HG02981 (cell line): Measurements from ENCODE around the gene VAC14.
A peak's percentile ranks its signal among the peaks of the same experiment; 100 is the strongest.

ENCODE experiments used
- ATAC-seq: cut with Tn5 transposase; IDR thresholded peaks from one replicate; pipeline ENCODE4 v1.9.1; 2021; ENCODE audit warnings: mild to moderate bottlenecking, moderate library complexity; ENCODE audit not compliant: unreplicated experiment

Gene VAC14

DNA sequence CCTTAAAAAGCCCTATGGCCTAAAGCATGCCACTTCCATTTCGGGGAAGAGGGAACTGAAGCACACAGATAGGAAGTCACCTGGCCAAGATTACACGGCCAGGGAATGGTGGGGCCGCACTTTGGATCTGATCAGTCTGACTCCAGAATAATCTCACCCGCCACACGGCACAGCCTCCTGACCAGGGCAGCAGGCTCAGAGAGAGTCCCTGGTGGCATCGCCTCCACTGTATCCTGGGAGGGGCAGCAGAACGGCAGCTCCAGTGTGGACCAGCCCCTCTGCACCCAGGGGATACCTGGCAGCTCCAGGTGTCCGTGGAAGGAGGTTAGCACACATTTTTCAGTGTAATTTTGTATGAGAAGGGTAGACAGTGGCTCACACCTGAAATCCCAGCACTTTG, 35.5 kb downstream of the VAC14 start:
- ATAC-seq = no peak

DNA sequence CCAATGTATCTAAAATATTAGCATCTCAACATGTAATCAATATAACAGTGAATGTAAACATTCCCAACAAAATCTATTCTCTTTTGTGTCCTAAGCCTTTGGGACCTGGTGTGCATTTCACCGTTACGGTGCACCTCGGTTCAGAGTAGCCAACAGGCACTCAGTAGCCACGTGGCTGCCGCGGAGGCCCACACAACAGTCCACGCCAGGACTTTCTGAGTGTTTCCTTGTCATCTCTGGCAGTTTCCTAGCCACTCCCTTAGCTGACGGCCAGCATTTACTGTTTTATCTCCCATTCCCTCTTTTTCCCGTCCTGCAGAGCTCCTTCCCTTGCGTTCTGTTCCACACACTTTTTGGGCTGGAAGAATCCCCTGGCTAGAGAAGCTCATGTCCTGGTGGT, 36.3 kb downstream of the VAC14 start:
- no peak for ATAC-seq

DNA sequence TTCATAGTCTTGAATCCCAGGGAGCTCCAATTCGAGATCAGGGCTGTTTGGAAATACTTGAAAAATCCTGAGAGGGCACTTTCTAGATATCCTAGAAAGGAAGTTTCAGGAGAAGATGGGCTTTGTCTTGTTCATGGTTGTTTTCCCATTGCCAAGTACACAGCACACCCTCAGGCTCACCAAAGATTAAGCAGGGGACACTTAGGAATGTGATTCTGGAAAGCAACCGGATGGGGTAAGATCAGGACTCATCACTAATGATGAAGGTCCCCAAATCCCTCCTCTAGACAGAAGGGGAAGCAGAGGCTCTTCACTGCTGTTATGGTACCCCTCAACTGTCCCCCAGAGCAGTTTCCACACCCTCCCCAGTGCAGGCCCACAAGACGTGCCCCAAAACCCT, 40.7 kb downstream of the VAC14 start:
- ATAC-seq = no peak

DNA sequence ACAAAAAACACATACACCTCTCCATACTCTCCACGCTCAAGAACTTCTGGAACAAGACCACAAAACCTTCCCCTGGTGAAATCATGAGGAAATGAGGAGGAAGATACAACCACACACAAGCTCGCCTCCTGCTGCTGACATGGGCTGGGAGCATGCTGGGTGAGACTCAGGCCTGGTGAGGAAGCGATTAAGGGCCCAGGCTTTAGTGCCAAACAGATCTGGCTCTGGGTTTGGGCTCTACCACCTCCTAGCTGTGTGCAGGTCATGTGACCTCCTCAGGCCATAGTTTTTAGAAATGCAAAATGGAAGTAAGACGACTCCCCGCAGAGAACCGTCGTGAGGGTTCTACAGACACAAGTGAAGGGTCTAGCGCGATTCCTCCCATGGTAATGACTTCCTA, 41.3 kb downstream of the VAC14 start:
- ATAC-seq = no peak

DNA sequence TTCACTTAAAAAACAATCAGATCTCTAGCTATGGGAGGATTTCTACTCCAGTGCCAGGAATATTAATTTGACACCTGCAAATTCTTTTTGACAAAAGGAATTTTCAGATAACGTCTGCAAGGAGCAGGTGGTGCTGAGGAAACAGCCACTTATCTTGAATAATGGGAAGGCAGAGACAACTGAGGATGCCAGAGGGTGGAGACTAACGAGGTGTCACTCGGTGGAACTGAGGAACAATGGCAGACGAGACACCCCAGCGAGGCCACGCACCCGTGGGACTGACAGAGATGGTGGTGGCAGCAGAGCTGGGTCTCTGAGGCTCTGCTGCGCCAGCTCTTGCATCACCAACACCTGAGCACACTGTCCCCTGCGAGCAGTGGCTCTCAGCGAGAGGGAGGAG, 42.2 kb downstream of the VAC14 start:
- ATAC-seq = no peak

DNA sequence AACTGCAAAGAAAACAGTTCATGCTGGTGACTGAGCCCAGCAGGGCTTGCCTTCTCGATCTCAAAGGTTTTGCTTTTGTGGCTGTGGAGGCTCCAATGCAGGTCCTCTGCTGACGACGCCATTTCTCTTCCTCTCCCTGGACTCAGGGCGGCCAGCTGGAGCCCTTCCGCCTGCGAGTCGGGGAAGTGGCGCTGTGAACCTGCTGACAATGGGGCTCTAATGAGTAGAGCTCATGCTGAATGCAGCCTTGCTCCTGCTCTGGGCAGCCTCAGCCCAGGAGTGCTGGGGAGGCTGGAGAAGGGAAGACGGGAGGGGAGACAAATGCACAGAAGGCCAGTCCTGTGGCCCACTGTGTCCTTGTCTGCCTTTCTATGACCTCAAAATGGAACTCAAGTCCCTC, 43.8 kb downstream of the VAC14 start:
- no peak for ATAC-seq

DNA sequence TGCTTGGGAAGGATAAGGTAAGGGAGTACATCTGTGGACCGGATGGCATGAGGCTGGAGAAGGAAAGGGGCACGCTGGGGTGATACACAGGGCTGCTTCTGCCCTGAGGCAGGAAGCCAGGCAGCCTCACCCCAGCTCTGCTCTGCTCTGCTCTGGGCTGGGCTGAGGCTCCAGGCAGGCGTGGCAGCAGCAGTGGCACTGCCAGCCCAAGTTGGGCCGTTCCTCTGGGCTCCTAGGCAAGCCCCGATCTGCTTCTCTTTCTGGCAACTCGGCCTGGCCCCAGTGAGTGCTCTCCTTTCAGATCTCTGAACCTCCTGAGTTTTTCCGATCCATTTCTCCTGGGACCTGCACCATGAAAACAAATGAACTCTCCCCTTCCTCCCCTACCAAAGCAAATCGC, 44.9 kb downstream of the VAC14 start:
- ATAC-seq = no peak

DNA sequence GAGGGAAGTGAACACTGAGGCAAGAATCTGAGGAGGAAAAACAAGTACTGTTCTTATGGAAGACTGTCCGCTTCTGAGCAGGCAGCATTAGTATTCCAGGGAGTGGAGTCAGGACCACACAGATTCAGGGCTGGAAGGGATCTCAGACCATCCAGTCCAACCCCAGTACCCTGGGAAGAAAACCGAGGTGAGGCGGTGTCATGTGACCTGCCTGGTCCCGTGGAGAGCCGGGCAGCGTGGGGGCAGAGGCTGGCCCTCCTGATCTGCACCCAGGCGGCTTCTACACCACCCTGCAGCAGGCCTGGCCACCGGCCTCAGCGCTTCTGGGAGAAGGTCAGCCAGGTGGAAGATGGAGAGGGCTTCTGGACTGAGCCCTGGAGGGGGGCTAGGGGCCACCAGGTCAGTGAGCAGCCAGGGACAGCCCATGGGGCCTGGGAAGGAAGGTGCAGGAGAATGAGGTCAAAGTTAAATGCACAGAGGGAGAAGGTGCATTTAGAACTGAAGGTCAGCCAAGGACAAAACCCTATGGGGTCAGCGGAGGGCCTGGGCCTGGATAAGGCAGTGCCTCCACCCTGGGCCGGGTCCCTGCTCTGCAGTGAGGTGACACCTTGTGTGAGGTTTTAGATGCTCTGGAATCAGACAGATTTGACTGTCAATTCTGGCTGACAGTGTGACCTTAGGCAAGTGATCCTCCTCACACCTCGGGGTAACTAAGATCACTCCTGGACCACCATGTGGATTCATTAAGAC, 45.9 kb downstream of the VAC14 start:
- ATAC-seq = no peak

DNA sequence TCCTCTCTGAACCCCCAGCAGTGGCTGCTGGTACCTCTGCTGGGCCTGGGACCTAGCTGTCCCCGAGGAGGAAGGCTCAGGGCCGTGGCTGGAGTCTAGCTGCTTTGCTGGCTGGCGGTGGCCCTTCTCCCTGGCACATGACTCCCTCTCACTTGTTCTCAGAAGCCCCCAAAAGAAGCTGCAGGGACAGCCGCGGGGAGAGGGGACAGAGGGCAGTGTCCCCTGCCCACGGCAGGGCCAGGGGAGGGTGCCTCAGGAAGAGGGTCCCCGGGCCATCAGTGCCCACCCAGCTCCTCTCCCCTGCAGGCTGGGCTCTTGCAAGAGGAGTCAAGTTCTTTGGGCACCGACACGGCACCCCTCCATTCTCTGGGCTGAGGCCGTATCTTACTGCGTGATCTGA, 46.6 kb downstream of the VAC14 start:
- ATAC-seq = no peak

DNA sequence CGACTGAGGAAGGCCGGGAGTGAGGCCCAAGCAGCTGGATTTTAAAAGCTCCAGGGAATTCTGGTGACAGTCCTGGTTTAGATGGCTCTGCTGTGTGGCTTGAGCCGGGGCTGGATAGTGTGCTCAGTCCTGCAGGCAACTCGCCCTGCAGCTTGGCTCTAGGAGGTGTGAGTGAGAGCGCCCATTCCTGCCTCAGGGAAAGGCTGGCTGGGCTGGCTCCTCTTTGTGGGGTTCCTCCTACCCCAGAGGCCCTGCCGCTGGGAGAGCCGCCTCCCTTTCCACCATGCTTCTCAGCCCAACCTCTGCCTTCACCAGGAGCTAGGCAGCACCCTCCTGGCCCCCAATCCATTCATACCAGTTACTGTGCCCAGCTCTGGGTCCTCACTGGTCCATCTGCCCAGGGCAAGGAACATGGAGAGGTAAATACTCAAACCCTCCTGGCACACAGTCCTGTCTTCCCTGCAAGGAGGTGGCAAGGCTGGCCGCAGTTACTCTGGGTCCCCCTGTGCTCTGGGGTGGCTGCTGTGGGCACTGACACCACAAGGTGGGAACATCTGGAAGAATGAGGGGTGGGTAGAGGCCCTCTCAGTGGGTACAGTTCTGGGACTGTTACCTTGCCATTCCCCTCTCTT, 47.1 kb downstream of the VAC14 start:
- no peak for ATAC-seq

DNA sequence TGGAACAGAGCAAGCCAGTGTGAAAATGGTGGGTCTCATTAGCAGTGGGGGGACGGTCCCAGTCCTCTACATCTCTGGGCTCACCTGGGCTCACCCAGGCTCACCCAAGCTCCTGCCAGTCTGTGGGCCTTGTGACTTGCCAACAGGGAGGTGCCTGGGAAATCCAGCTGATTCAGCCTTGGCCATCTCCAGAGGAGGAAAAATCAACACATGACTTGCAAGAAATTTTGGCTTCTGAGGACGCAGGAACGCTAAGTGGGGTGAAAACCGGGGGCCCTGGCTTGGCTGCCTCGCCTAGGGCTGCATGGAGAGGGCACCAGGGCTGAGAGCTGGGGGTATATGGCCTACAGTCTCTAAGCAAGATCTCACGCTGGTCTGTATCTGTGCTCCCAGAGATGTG, 47.7 kb downstream of the VAC14 start:
- ATAC-seq = no peak

DNA sequence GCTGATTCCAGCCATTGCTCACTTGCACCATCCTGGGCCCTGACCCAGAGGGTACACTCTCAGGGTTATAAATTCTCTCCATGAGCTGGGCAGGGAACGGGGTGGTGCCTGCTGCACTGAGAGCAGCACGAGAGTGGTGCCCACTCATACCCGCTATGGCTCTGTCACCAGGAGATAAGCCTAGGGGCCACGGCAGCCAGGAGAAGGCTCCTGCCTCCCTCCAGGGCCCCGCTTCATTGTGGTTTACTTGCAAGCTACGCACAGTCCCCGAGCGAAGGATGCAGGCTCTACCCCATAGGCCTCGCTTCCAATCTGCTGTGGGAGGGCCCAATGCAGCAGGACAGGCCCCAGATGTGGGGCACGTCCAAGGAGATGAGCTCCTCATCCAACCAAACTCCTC, 48.5 kb downstream of the VAC14 start:
- ATAC-seq = no peak

DNA sequence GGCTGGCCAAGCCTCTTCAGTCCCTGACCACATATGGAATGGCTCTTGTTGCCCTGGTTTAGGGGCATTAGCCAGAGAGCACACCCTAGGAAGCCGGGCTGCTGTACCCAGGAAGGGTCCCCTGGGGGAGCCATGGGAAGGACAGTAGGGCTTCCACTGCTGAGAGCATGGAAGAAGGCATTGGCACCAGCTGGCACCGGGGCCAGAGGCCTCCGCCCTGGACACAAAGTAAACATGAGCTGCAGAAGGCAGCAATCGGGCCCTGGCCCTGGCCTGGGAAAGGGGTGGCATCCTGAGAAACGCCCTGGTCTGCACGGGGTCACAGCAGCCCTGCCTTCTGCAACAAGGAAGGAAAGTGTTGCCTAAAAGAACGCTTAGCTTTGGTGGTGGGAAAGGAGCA, 49.4 kb downstream of the VAC14 start:
- no peak for ATAC-seq

DNA sequence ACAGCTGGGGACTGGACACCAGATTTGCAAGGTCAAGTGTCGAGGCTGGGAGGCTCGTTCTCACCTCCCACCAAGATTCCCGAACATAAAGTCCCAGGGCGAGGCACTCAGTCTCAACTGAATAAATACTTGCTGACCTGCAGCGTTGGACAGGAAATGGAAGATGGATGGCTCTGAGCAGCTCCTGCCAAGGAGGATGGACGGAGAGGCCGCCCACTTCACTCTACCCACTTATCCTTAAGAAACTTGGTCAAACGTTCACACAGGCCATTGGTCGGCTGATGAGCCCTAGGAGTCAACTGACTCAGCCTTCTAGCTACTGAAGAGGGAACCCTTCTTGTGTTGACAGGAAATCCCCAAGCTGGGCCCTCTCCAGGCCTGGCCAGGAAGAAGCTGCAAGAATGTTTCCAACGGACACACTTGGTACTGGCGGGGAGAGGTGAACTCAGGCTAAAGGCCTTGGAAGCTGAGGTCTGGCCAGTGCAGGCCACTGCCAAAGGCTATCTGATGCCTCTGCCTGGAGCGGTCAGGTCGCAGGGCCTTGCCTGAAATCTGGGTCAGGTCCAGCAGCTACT, 50.0 kb downstream of the VAC14 start:
- no peak for ATAC-seq

DNA sequence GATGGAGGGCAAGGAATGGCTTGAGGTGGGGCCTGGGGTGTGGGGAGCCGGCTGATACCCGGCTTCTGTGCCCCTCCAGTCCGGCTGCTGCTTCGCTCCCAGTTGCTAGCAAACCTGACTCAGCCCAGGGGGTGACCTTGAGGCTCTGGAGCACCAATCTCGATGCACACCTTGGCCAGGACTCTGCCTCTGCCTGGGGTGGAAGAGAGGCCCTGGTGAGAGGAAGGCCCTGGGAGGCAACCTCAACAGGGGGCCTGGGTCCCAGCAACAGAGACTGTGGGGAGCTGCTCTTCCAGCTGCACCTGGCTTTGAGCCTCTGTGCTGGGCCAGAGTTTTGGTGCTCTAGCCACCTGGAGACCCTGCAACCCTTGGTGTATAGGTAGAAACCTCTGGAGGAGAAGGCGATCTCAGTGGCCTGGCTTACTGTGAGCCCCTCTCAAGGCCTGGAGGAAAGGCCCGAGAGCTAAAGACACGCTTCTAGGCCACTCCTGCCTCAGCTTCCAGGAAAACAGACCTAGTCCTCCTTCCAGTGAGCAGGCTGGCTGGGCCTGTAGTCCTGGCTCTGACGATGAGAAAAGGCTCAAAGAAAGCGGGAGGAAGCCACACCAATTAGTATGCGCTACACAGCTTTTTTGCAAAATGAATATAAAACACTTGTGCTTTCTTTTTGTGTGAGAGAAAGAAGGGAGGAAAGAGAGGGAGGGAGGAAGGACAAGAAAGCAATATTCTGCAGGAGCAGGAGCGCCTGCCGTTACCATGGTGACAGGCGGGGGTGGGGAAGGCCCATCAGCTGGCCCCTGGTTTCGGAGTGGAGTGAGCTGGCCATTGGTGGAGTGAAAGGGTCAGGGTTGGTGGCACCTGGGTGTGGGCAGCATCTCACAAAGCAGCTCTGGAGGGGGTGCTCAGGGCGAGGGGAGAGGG, 51.0 kb downstream of the VAC14 start:
- ATAC-seq = no peak

DNA sequence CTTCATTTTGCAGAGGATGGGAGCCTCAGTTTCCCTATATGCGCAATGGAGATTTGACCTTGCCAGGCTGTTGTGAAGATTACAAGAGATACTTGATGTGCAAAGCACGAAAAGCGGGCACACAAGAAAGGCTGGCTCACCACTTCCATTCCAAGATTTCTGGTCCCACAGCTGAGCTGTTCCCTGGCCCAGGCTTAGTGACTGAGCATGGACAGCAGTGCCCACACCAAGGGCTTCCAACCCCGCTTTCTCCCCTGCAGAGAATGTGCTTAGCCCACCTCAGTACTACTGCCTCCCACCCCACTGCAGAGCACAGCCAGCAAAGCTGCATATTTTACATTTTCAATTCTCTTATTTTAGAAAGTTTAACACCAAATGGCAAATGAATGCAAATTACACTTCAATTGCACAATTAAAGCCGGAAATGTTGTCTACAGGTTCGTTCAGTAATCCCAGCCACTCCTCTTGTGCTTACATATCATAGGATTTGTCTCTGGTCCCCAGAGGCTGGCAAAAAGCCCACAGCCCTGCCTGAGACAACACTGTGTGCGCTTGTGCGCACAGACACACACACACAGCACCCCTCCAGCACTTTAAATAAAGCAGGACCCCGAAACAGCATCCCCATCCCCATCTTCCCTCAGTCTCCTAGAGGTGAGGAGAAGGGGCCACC, 51.8 kb downstream of the VAC14 start:
- no peak for ATAC-seq

DNA sequence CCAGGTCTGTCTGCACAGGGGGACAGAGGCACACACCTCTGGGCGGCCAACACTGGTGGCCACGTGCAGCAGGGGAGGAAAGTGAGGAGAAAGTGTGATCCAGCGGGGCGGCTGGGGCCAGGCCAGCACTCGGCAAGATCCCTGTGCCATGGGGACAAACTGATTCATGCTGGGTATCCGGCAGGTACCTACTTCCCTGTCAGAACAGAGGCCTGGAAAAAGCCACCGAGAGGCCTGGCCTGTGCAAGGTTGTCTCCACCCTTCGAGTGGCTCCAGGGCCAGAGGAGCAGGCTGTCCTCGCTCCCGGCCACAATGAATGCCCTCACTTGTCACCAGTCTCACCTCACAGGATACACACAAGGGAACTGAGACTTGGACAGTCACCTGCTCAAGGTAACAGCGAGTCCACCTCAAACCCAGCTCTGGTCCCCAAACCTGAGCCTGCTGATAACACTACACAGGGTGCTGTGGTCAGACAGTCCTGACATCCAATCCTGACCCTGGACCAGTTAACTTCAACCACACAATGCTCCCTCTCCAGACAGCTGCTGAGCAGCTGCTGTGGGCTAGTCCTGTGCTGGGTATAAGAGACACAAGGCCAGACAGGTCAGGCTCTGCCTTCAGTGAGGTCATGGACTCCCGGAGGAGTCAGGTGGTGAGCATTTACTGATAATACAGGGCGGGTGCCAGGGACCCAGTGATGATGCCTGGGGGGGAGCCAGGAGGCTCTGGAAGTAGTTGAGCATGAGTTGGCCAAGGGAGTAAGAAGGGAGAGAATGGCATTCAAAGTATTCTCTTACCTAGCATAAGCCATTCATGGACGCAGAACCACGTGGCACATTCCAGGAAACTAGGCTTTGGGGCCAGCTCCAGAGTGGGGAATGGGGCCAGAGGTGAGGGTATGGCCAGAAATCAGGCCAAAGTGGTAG, 53.0 kb downstream of the VAC14 start:
- no peak for ATAC-seq

DNA sequence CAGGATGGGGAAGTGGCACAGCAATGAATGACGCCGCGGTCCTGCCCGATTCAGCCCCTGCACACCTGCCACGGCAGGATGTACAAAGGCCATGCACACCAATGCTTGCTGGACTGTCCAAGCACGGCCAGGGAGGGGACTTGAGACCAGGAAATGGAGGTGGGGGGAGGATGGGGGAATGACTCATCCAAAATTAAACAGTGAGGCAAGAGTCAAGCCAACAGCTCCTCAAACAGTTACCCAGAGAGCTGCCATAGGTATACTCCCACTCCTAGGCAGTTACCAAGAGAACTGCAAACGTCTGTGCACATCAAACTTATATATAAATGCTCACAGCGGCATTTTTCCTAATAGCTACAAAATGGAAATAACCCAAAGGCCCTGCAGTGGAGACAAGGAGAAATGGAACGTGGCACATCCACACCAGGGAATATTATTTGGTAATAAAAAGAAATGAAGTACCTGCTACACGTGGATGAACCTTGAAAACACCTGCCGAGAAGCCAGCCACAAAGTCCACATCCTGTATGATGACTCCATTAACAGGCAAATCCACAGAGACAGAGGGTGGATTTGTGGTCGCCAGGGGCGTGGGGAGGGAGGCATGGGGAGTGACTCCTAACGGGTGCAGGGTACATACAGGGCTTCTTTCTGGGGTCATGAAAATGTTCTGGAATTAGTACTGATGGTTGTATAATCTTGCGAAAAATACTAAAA, 54.1 kb downstream of the VAC14 start:
- ATAC-seq = peak; percentile 42

DNA sequence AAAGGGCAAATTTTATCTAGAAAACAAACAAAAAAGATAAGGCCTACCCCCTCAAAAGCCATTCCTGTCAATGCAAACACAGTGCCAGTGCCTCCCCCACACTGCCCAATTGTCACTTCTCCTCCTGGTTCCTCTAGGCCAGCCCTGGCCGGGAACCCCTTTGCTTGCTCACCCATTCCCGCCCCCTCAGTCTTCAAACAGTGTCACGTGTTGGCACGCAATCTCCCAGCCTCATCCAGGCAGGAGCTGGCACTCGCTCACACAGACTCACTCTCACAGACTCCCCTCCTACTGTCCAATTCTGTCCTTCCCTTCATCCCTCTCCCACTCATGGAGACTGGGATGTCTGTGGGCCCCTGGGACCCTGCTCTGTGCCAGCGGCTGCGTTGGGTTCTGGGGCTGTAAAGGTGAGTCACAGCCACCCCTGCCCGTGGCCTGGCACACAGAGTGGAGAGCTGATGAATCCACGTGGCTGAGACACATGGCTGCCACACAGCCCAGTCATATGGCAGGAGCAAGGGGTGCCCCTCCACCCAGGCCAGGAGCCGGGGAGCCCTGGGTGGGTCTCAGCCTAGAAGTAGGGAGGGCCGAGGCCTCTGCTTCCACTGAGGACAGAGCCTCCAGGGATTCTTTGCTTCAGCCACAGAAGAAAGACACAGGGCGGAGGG, 54.8 kb downstream of the VAC14 start:
- no peak for ATAC-seq
